CD14-positive monocyte (primary cell): ENCODE measurements around the gene RARB. TPM values are rescaled to one million over a fixed set of nuclear protein-coding genes. Genes with fewer than 3 reads are reported as not detected.

ENCODE experiments used
- DNase-seq, 3 donors: peaks; one replicate each; pipeline ENCODE4 v3.0.0-alpha.2; 2011 to 2022
- H2AFZ ChIP-seq: 2 replicates; pipeline ENCODE4 v1.6.0; 2012; ENCODE audit warnings: mild to moderate bottlenecking, low read depth, low read length, inconsistent platforms; ENCODE audit not compliant: insufficient read depth, poor library complexity, severe bottlenecking
- H3K27ac ChIP-seq, 2 donors: 1 replicate in 1 of 2; 2 replicates in 1 of 2; pipeline ENCODE4 v1.5.1; 2012 to 2013; ENCODE audit warnings: low read length in 2 of 2, control low read depth in 1 of 2, inconsistent platforms in 1 of 2, low read depth in 1 of 2, mild to moderate bottlenecking in 1 of 2
- H3K27me3 ChIP-seq, 2 donors: one replicate each; pipeline versions ENCODE4 v1.6.0 to v1.6.1; 2011 to 2013; ENCODE audit warnings: low read length in 2 of 2; ENCODE audit not compliant: control insufficient read depth in 2 of 2, insufficient read depth in 2 of 2
- H3K36me3 ChIP-seq, 2 donors: replicated peaks in 1 of 2; 1 replicate in 1 of 2; 2 replicates in 1 of 2; pipeline versions ENCODE4 v1.5.1 to v1.6.1; 2012 to 2013; ENCODE audit warnings: low read length in 2 of 2, control low read depth in 1 of 2, inconsistent platforms in 1 of 2, mild to moderate bottlenecking in 1 of 2; ENCODE audit not compliant: insufficient read depth in 2 of 2, control insufficient read depth in 1 of 2
- H3K4me1 ChIP-seq, 2 donors: 1 replicate in 1 of 2; 2 replicates in 1 of 2; pipeline versions ENCODE4 v1.5.1 to v1.6.1; 2012 to 2013; ENCODE audit warnings: low read length in 2 of 2, control low read depth in 1 of 2, inconsistent platforms in 1 of 2, mild to moderate bottlenecking in 1 of 2, moderate library complexity in 1 of 2; ENCODE audit not compliant: insufficient read depth in 2 of 2, control insufficient read depth in 1 of 2
- H3K4me2 ChIP-seq: replicated peaks from 2 replicates; pipeline ENCODE3; 2012; ENCODE audit warnings: low read length, moderate library complexity, mild to moderate bottlenecking; ENCODE audit not compliant: poor library complexity, severe bottlenecking; ENCODE audit errors: extremely low read depth
- H3K4me3 ChIP-seq, 3 experiments: fragments of 200-600 bp in 1 of 3; sonication (generic) in 1 of 3; replicated peaks in 1 of 3; 1 replicate in 2 of 3; 2 replicates in 1 of 3; pipeline ENCODE4 v1.5.1; 2011 to 2013; ENCODE audit warnings: low read length in 3 of 3, mild to moderate bottlenecking in 3 of 3, control low read depth in 2 of 3, low read depth in 2 of 3, inconsistent platforms in 1 of 3, moderate library complexity in 1 of 3
- H3K79me2 ChIP-seq: 2 replicates; pipeline ENCODE4 v1.6.0; 2012; ENCODE audit warnings: mild to moderate bottlenecking, control low read depth, inconsistent platforms, low read length, moderate library complexity; ENCODE audit not compliant: insufficient read depth
- H3K9ac ChIP-seq: 2 replicates; pipeline ENCODE4 v1.6.0; 2017; ENCODE audit warnings: low read length, mild to moderate bottlenecking; ENCODE audit not compliant: insufficient read depth, poor library complexity, severe bottlenecking
- H3K9me3 ChIP-seq, 2 donors: replicated peaks in 1 of 2; 1 replicate in 1 of 2; 2 replicates in 1 of 2; pipeline versions ENCODE4 v1.5.1 to v1.6.1; 2012 to 2013; ENCODE audit warnings: low read length in 2 of 2, control low read depth in 1 of 2; ENCODE audit not compliant: control insufficient read depth in 1 of 2, insufficient read depth in 1 of 2
- H4K20me1 ChIP-seq: 2 replicates; pipeline ENCODE4 v1.6.0; 2012; ENCODE audit warnings: mild to moderate bottlenecking, low read length, control low read depth, moderate library complexity; ENCODE audit not compliant: insufficient read depth
- H3K27ac Mint-ChIP-seq, 7 donors: one replicate each; pipeline ENCODE4 v1.8.0; 2020; ENCODE audit warnings: mild to moderate bottlenecking in 7 of 7, mixed read lengths in 7 of 7, moderate library complexity in 6 of 7, inconsistent platforms in 2 of 7
- H3K27me3 Mint-ChIP-seq, 3 donors: one replicate each; pipeline ENCODE4 v1.8.0; 2021 to 2022; ENCODE audit warnings: low read depth in 3 of 3, mild to moderate bottlenecking in 3 of 3, mixed read lengths in 3 of 3, moderate library complexity in 3 of 3, inconsistent platforms in 1 of 3
- H3K36me3 Mint-ChIP-seq, 2 donors: one replicate each; pipeline ENCODE4 v1.8.0; 2020; ENCODE audit warnings: mixed read lengths in 2 of 2, inconsistent platforms in 1 of 2, mild to moderate bottlenecking in 1 of 2
- H3K4me1 Mint-ChIP-seq: one replicate; pipeline ENCODE4 v1.8.0; 2020; ENCODE audit warnings: mild to moderate bottlenecking, mixed read lengths
- H3K4me3 Mint-ChIP-seq, 2 donors: one replicate each; pipeline ENCODE4 v1.8.0; 2020; ENCODE audit warnings: mild to moderate bottlenecking in 2 of 2, mixed read lengths in 2 of 2, moderate library complexity in 1 of 2
- H3K9me3 Mint-ChIP-seq, 7 donors: one replicate each; pipeline ENCODE4 v1.8.0; 2020 to 2022; ENCODE audit warnings: mixed read lengths in 7 of 7, mild to moderate bottlenecking in 6 of 7, moderate library complexity in 6 of 7, inconsistent platforms in 2 of 7
- CTCF ChIP-seq: fragments of 200-600 bp; IDR thresholded peaks from one replicate; pipeline ENCODE4 v1.8.0; 2022; ENCODE audit warnings: antibody characterized with exemption, mild to moderate bottlenecking
- WGBS: methylation state at CpG from one replicate; pipeline ENCODE4 v1.1.5; 2013; ENCODE audit warnings: missing lambda C conversion rate; ENCODE audit not compliant: insufficient coverage; 5-methylcytosine and 5-hydroxymethylcytosine counted together
- intact Hi-C, 2 donors: fragments of 100-400 bp; cut with micrococcal nuclease; formaldehyde crosslinking; loops; one replicate each; pipeline versions ENCODE4 v1.15.0 to v1.15.1; 2023
- polyA plus RNA-seq, 3 donors: library from polyadenylated mRNA; depleted of rRNA in 1 of 3; unstranded in 2 of 3; stranded (reverse) in 1 of 3; fragments of 300-500 nt in 2 of 3; fragments of >200 nt in 1 of 3; fragmentation: Illumina TruSeq in 2 of 3; gene quantifications; 1 replicate in 2 of 3; 2 replicates in 1 of 3; pipeline ENCODE4 v1.2.3, GENCODE V29; 2012 to 2021

The RARB gene
- polyA plus RNA-seq, 3 donors = not detected

GRCh38 chr3:25428789-25429335 is 799 bp downstream of the RARB start:
- Histone ChIP-seq H2AFZ (no peak overlapping the region), H3K27me3 (peaks cover 59 to 61% of the 10 kb centered on the region in 2 donors), H3K36me3 (no peaks in the 10 kb centered on the region), H3K4me2 (no peak overlapping the region), H3K9me3 (peaks cover 0 to 5% of the 10 kb centered on the region in 2 donors), H3K9ac (no peak overlapping the region), H3K4me3 (no peak overlapping the region), H3K79me2 (no peaks in the 10 kb centered on the region), H3K4me1 (peaks cover 0 to 2% of the 10 kb centered on the region in 2 donors), H4K20me1 (no peaks in the 10 kb centered on the region), H3K27ac (no peak overlapping the region)
- intact Hi-C loops = no loop called here
- no CpG with 5 or more reads among the region's 6 CpGs for WGBS
- H3K4me1 Mint-ChIP-seq = peaks cover 12% of the 10 kb centered on the region
- H3K4me3 Mint-ChIP-seq = peak overlapping the region in 1 of 2 donors; percentile 90
- peaks cover 0 to 3% of the 10 kb centered on the region in 2 donors for H3K36me3 Mint-ChIP-seq
- peaks cover 50 to 60% (median 56%) of the 10 kb centered on the region in 3 donors for H3K27me3 Mint-ChIP-seq
- H3K9me3 Mint-ChIP-seq = peaks cover 0 to 13% (median 2%) of the 10 kb centered on the region in 7 donors
- TF ChIP-seq CTCF = no peak
- H3K27ac Mint-ChIP-seq = no peak overlapping the region
- DNase-seq = no peak

GRCh38 chr3:25429361-25430286 is 1.6 kb downstream of the RARB start:
- no peak for TF ChIP-seq CTCF
- no peak overlapping the region for H3K27ac ChIP-seq
- Mint-ChIP-seq H3K36me3 (peaks cover 0 to 3% of the 10 kb centered on the region in 2 donors), H3K27ac (no peak overlapping the region), H3K4me3 (peak overlapping the region in 1 of 2 donors; percentile 59), H3K27me3 (peaks cover 54 to 65% (median 57%) of the 10 kb centered on the region in 3 donors), H3K4me1 (peaks cover 12% of the 10 kb centered on the region), H3K9me3 (peaks cover 0 to 13% (median 2%) of the 10 kb centered on the region in 7 donors)
- DNase-seq = no peak
- no peak overlapping the region for H3K9ac ChIP-seq
- H3K4me1 ChIP-seq = peaks cover 0 to 2% of the 10 kb centered on the region in 2 donors
- 67% methylated on average over 6 of the region's 12 CpGs for WGBS
- no peaks in the 10 kb centered on the region for H3K79me2 ChIP-seq
- H4K20me1 ChIP-seq = no peaks in the 10 kb centered on the region
- no peak overlapping the region for H2AFZ ChIP-seq
- no peaks in the 10 kb centered on the region for H3K36me3 ChIP-seq
- no peak overlapping the region for H3K4me2 ChIP-seq
- H3K4me3 ChIP-seq = no peak overlapping the region
- peaks cover 0 to 5% of the 10 kb centered on the region in 2 donors for H3K9me3 ChIP-seq
- intact Hi-C loops = no loop called here
- H3K27me3 ChIP-seq = peaks cover 59 to 61% of the 10 kb centered on the region in 2 donors
